ENCODE results near the gene CDC45. TPM values are rescaled to one million over a fixed set of nuclear protein-coding genes. Genes with fewer than 3 reads are reported as not detected.

Gene CDC45
- total RNA-seq, result 12.1 and 26.5 TPM in 2 replicates

GRCh38 chr22:19479355-19480172, at the start of gene CDC45:
Gene CDC45, plus strand, starts transcription at chr22:19479920. Its CDS starts 49 bp downstream, at chr22:19479969.

GRCh38 chr22:19431649-19432132, 48.0 kb upstream of the CDC45 start, which contains the start of gene HIRA:
Gene HIRA, minus strand, starts transcription at chr22:19431733. Its CDS starts 257 bp downstream, at chr22:19431476.

GRCh38 chr22:19432133-19432851, 47.4 kb upstream of the CDC45 start, which contains the start of gene MRPL40:
Gene MRPL40, plus strand, starts transcription at chr22:19432545. Its CDS starts 10 bp downstream, at chr22:19432555.

GRCh38 chr22:19447330-19448075, 32.2 kb upstream of the CDC45 start, which contains the start of gene C22orf39:
Gene C22orf39, minus strand, starts transcription at chr22:19447711. Its CDS starts 23 bp downstream, at chr22:19447688.

GRCh38 chr22:19478901-19479354, 792 bp upstream of the CDC45 start, which contains the start of gene UFD1:
Gene UFD1, minus strand, starts transcription at chr22:19479193. Its CDS starts 108 bp downstream, at chr22:19479085.

GRCh38 chr22:19524170-19525115, 44.7 kb downstream of the CDC45 start, which contains the start of gene CLDN5:
Gene CLDN5, minus strand, starts transcription at chr22:19524410. Its CDS starts 155 bp downstream, at chr22:19524255.

Other genes starting within 250 kb of the CDC45 start
- 3.9 and 4.2 TPM in 2 replicates for gene CLTCL1, start 188.2 kb upstream of the CDC45 start, total RNA-seq
- 19.3 and 20.9 TPM in 2 replicates for gene HIRA, start 48.2 kb upstream of the CDC45 start, total RNA-seq
- gene MRPL40, start 47.4 kb upstream of the CDC45 start, total RNA-seq, result 24.5 and 30.8 TPM in 2 replicates
- 13.8 and 18.3 TPM in 2 replicates for gene C22orf39, start 32.2 kb upstream of the CDC45 start, total RNA-seq
- gene UFD1, start 727 bp upstream of the CDC45 start, total RNA-seq, result 118 and 123 TPM in 2 replicates
- 510 and 632 TPM in 2 replicates for gene CLDN5, start 44.5 kb downstream of the CDC45 start, total RNA-seq
- 18.4 and 34.6 TPM in 2 replicates for gene SEPTIN5, start 234.6 kb downstream of the CDC45 start, total RNA-seq
- 0.57 and 2.3 TPM in 2 replicates for gene GP1BB, start 243.6 kb downstream of the CDC45 start, total RNA-seq

Data from vein endothelial cell (primary cell).